ENCODE results near the gene FBXO44.

Gene FBXO44

GRCh38 chr1:11657654-11658053, 3.0 kb downstream of the FBXO44 start (continued):
- TF ChIP-seq KLF10 (tag by site-specific recombination; IDR thresholded peaks at IDR 0.05) = peak; percentile 76
- no peak for TF ChIP-seq ZNF121 (tag by site-specific recombination; IDR thresholded peaks at IDR 0.05)
- TF ChIP-seq ZNF292 (tag by site-specific recombination; IDR thresholded peaks at IDR 0.05; ENCODE audit: borderline replicate concordance, low read depth) = no peak
- TF ChIP-seq ZNF76 (tag by site-specific recombination; IDR thresholded peaks at IDR 0.05; ENCODE audit: borderline replicate concordance, low read depth) = no peak
- TF ChIP-seq ZNF366 (tag by site-specific recombination; conservative IDR thresholded peaks at IDR 0.05) = no peak
- TF ChIP-seq BCL11B (tag by site-specific recombination; IDR thresholded peaks at IDR 0.05; ENCODE audit: low read depth) = no peak
- no peak for TF ChIP-seq MZF1 (tag by site-specific recombination; IDR thresholded peaks at IDR 0.05; ENCODE audit: borderline replicate concordance)
- TF ChIP-seq, protein P1, sequence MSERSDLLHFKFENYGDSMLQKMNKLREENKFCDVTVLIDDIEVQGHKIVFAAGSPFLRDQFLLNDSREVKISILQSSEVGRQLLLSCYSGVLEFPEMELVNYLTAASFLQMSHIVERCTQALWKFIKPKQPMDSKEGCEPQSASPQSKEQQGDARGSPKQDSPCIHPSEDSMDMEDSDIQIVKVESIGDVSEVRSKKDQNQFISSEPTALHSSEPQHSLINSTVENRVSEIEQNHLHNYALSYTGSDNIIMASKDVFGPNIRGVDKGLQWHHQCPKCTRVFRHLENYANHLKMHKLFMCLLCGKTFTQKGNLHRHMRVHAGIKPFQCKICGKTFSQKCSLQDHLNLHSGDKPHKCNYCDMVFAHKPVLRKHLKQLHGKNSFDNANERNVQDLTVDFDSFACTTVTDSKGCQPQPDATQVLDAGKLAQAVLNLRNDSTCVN (tag by site-specific recombination; optimal IDR thresholded peaks at IDR 0.05) = no peak
- TF ChIP-seq ZNF311 (tag by site-specific recombination; IDR thresholded peaks at IDR 0.05; ENCODE audit: borderline replicate concordance) = no peak
- TF ChIP-seq ZNF114 (tag by site-specific recombination; IDR thresholded peaks at IDR 0.05) = no peak
- no peak for TF ChIP-seq ZFHX2 (tag by site-specific recombination; conservative IDR thresholded peaks at IDR 0.05)
- no peak for TF ChIP-seq ZNF560 (tag by site-specific recombination; IDR thresholded peaks at IDR 0.05; ENCODE audit: borderline replicate concordance)
- TF ChIP-seq ZNF391 (tag by site-specific recombination; IDR thresholded peaks at IDR 0.05; ENCODE audit: borderline replicate concordance, low read depth) = no peak
- TF ChIP-seq, protein P2, sequence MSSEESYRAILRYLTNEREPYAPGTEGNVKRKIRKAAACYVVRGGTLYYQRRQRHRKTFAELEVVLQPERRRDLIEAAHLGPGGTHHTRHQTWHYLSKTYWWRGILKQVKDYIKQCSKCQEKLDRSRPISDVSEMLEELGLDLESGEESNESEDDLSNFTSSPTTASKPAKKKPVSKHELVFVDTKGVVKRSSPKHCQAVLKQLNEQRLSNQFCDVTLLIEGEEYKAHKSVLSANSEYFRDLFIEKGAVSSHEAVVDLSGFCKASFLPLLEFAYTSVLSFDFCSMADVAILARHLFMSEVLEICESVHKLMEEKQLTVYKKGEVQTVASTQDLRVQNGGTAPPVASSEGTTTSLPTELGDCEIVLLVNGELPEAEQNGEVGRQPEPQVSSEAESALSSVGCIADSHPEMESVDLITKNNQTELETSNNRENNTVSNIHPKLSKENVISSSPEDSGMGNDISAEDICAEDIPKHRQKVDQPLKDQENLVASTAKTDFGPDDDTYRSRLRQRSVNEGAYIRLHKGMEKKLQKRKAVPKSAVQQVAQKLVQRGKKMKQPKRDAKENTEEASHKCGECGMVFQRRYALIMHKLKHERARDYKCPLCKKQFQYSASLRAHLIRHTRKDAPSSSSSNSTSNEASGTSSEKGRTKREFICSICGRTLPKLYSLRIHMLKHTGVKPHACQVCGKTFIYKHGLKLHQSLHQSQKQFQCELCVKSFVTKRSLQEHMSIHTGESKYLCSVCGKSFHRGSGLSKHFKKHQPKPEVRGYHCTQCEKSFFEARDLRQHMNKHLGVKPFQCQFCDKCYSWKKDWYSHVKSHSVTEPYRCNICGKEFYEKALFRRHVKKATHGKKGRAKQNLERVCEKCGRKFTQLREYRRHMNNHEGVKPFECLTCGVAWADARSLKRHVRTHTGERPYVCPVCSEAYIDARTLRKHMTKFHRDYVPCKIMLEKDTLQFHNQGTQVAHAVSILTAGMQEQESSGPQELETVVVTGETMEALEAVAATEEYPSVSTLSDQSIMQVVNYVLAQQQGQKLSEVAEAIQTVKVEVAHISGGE (tag by site-specific recombination; conservative IDR thresholded peaks at IDR 0.05; ENCODE audit: low read depth) = no peak
- no peak for TF ChIP-seq ZEB2 (tag by site-specific recombination; IDR thresholded peaks at IDR 0.05)
- TF ChIP-seq, protein P3, sequence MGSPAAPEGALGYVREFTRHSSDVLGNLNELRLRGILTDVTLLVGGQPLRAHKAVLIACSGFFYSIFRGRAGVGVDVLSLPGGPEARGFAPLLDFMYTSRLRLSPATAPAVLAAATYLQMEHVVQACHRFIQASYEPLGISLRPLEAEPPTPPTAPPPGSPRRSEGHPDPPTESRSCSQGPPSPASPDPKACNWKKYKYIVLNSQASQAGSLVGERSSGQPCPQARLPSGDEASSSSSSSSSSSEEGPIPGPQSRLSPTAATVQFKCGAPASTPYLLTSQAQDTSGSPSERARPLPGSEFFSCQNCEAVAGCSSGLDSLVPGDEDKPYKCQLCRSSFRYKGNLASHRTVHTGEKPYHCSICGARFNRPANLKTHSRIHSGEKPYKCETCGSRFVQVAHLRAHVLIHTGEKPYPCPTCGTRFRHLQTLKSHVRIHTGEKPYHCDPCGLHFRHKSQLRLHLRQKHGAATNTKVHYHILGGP (tag by site-specific recombination; IDR thresholded peaks at IDR 0.05) = no peak
- TF ChIP-seq ZBTB7A (tag by site-specific recombination; IDR thresholded peaks at IDR 0.05; ENCODE audit: low read depth) = no peak
- no peak for TF ChIP-seq ZXDB (tag by site-specific recombination; IDR thresholded peaks at IDR 0.05)
- TF ChIP-seq ZNF658 (tag by site-specific recombination; IDR thresholded peaks at IDR 0.05) = no peak
- no peak for TF ChIP-seq ZNF23 (tag by site-specific recombination; IDR thresholded peaks at IDR 0.05; ENCODE audit: borderline replicate concordance)
- no peak for TF ChIP-seq KLF16 (tag by site-specific recombination; IDR thresholded peaks at IDR 0.05)
- TF ChIP-seq, protein P4, sequence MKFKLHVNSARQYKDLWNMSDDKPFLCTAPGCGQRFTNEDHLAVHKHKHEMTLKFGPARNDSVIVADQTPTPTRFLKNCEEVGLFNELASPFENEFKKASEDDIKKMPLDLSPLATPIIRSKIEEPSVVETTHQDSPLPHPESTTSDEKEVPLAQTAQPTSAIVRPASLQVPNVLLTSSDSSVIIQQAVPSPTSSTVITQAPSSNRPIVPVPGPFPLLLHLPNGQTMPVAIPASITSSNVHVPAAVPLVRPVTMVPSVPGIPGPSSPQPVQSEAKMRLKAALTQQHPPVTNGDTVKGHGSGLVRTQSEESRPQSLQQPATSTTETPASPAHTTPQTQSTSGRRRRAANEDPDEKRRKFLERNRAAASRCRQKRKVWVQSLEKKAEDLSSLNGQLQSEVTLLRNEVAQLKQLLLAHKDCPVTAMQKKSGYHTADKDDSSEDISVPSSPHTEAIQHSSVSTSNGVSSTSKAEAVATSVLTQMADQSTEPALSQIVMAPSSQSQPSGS (tag by site-specific recombination; IDR thresholded peaks at IDR 0.05; ENCODE audit: low read depth) = no peak
- TF ChIP-seq TRIM28 (IDR thresholded peaks at IDR 0.05; ENCODE audit: borderline replicate concordance, low read length) = no peak
- 0 out of 2 replicates have a peak, but pooled peaks have one; percentile 64 for TF ChIP-seq ZNF776 (tag by site-specific recombination; IDR thresholded peaks at IDR 0.05; ENCODE audit: borderline replicate concordance)
- TF ChIP-seq, protein P5, sequence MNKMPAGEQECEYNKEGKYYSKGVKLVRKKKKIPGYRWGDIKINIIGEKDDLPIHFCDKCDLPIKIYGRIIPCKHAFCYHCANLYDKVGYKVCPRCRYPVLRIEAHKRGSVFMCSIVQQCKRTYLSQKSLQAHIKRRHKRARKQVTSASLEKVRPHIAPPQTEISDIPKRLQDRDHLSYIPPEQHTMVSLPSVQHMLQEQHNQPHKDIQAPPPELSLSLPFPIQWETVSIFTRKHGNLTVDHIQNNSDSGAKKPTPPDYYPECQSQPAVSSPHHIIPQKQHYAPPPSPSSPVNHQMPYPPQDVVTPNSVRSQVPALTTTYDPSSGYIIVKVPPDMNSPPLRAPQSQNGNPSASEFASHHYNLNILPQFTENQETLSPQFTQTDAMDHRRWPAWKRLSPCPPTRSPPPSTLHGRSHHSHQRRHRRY (tag by site-specific recombination; IDR thresholded peaks at IDR 0.05) = no peak
- TF ChIP-seq ZNF660 (tag by site-specific recombination; IDR thresholded peaks at IDR 0.05) = peak; percentile 73
- TF ChIP-seq ZNF677 (tag by site-specific recombination; IDR thresholded peaks at IDR 0.05) = peak; percentile 65; the same call in 1 of the 2 replicates
- no peak for TF ChIP-seq ZBTB17 (tag by site-specific recombination; IDR thresholded peaks at IDR 0.05)
- no peak for TF ChIP-seq ZNF112 (tag by site-specific recombination; IDR thresholded peaks at IDR 0.05)
- no peak for TF ChIP-seq ZNF354C (tag by site-specific recombination; IDR thresholded peaks at IDR 0.05; ENCODE audit: borderline replicate concordance, low read depth)
- no peak for TF ChIP-seq ZFP37 (tag by site-specific recombination; IDR thresholded peaks at IDR 0.05)
- no peak for TF ChIP-seq ZNF324 (tag by site-specific recombination; IDR thresholded peaks at IDR 0.05)
- no peak for TF ChIP-seq ZNF488 (tag by site-specific recombination; IDR thresholded peaks at IDR 0.05)
